ENCODE measurements around the gene HCN4.

The HCN4 gene

DNA sequence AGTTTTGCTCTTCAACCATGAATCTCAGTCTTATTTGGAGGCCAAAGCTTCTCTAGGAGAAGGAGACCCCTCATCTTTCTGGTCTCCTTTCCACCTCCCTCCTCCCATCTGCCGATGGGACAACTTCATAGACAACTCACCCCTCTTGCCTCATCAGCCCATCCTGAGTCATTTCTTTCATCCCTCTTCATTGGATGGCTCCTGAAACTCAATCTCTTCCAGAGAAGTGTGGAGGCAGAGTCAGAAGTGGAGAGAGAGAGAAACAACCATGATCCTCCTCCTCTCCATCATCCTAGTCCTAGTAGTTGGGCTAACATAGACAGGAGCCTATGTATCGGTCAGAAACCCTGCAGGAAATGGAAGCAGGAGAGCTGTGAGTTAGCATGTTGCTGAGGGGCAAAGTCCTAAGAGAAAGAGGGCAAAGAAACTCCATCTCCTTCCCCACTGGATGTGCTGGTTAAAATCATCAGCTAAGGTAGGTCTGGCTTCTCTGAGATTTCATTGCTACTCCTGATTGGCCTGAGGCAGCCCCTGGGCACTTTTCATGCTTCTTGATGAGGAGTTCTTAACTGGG, 21.3 kb upstream of the HCN4 start:
- Histone ChIP-seq H3K36me3 (no peaks in the 10 kb centered on the region), H3K4me3 (no peak overlapping the region), H3K9me3 (no peaks in the 10 kb centered on the region), H3K27me3 (peaks cover 0 to 24% of the 10 kb centered on the region in 2 donors), H3K4me1 (peaks cover 0 to 5% (median 0%) of the 10 kb centered on the region in 4 donors), H3K27ac (no peak overlapping the region)
- no peak for DNase-seq
- intact Hi-C loops (cut with DNase I; ENCODE audit: low total_unique reads) = no loop called here
- TF ChIP-seq, protein P1, sequence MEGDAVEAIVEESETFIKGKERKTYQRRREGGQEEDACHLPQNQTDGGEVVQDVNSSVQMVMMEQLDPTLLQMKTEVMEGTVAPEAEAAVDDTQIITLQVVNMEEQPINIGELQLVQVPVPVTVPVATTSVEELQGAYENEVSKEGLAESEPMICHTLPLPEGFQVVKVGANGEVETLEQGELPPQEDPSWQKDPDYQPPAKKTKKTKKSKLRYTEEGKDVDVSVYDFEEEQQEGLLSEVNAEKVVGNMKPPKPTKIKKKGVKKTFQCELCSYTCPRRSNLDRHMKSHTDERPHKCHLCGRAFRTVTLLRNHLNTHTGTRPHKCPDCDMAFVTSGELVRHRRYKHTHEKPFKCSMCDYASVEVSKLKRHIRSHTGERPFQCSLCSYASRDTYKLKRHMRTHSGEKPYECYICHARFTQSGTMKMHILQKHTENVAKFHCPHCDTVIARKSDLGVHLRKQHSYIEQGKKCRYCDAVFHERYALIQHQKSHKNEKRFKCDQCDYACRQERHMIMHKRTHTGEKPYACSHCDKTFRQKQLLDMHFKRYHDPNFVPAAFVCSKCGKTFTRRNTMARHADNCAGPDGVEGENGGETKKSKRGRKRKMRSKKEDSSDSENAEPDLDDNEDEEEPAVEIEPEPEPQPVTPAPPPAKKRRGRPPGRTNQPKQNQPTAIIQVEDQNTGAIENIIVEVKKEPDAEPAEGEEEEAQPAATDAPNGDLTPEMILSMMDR (IDR thresholded peaks at IDR 0.05) = no peak

- H3K9me3 ChIP-seq = no peaks in the 10 kb centered on the region
- no peak overlapping the region for H3K4me3 ChIP-seq
These were observed 20.8 kb upstream of the HCN4 start for GRCh38 chr15:73389539-73389938.

GRCh38 chr15:73388256-73388781, 19.6 kb upstream of the HCN4 start:
- peaks cover 0 to 3% (median 0%) of the 10 kb centered on the region in 3 donors for H3K9me3 ChIP-seq
- H3K27me3 ChIP-seq = peaks cover 0 to 17% of the 10 kb centered on the region in 2 donors
- intact Hi-C loops (cut with DNase I; ENCODE audit: low total_unique reads) = no loop called here
- H3K27ac ChIP-seq = no peak overlapping the region
- peaks cover 0 to 5% (median 0%) of the 10 kb centered on the region in 4 donors for H3K4me1 ChIP-seq
- no peak overlapping the region for H3K4me3 ChIP-seq
- no peaks in the 10 kb centered on the region for H3K36me3 ChIP-seq
- TF ChIP-seq, protein P1 (IDR thresholded peaks at IDR 0.05) = no peak
- peak in 1 of 2 donors; percentile 29 for DNase-seq

More at GRCh38 chr15:73389539-73389938, 20.8 kb upstream of the HCN4 start:
- Histone ChIP-seq H3K36me3 (no peaks in the 10 kb centered on the region), H3K4me1 (peaks cover 0 to 5% (median 0%) of the 10 kb centered on the region in 4 donors), H3K27ac (no peak overlapping the region), H3K27me3 (peaks cover 0 to 22% of the 10 kb centered on the region in 2 donors)
- DNase-seq = peak in 1 of 2 donors; percentile 5
- intact Hi-C loops (cut with DNase I; ENCODE audit: low total_unique reads) = no loop called here
- TF ChIP-seq, protein P1 (IDR thresholded peaks at IDR 0.05) = no peak

- H3K4me1 ChIP-seq = peaks cover 0 to 5% (median 0%) of the 10 kb centered on the region in 4 donors
- DNase-seq = peak in 1 of 2 donors; percentile 40
- peaks cover 0 to 18% of the 10 kb centered on the region in 2 donors for H3K27me3 ChIP-seq
- TF ChIP-seq, protein P1 (IDR thresholded peaks at IDR 0.05) = no peak
- H3K9me3 ChIP-seq = peaks cover 0 to 7% (median 0%) of the 10 kb centered on the region in 3 donors
- no peak overlapping the region for H3K27ac ChIP-seq
- no peak overlapping the region for H3K4me3 ChIP-seq
- intact Hi-C loops (cut with DNase I; ENCODE audit: low total_unique reads) = no loop called here
- no peaks in the 10 kb centered on the region for H3K36me3 ChIP-seq
These were observed 18.9 kb upstream of the HCN4 start for GRCh38 chr15:73387507-73388255.

DNA sequence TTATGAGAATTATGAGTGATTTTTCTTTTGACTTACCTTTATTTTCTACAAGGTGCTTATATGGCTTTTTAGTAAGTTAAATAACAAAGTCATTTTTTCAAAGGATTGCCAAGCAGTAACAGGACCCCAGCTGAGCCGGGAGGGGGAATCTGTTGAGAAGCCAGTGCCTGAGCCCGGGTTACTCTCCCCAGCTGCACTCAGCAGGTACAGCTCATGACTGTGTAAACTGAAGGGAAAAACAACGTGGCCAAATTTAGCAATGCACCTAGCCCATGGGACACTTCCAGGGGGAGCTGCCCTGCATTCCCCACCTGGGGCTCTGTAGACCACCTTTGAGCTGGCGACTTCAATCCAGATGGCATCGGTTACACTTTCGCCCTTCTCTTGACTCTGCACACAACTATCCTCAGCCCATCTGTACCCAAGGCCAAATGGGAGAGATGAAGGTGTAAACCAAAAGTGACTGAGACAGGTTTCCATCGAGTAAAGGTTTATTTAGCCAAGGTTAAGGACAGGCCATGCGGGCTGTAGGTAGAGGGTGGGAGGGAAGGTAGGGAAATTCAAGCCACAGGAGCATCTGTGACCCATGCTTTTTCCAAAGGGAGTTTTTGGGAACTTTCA, 18.2 kb upstream of the HCN4 start:
- Histone ChIP-seq H3K4me1 (peaks cover 0 to 5% (median 0%) of the 10 kb centered on the region in 4 donors), H3K27ac (no peak overlapping the region), H3K9me3 (peaks cover 0 to 7% (median 0%) of the 10 kb centered on the region in 3 donors), H3K27me3 (peaks cover 0 to 24% of the 10 kb centered on the region in 2 donors), H3K36me3 (no peaks in the 10 kb centered on the region), H3K4me3 (no peak overlapping the region)
- peak in 1 of 2 donors; percentile 27 for DNase-seq
- TF ChIP-seq, protein P1 (IDR thresholded peaks at IDR 0.05) = no peak
- intact Hi-C loops (cut with DNase I; ENCODE audit: low total_unique reads) = no loop called here

Data from tibial artery (tissue), 4 donors.